Measurements from ENCODE around the gene STX18. TPM values are rescaled to one million over a fixed set of nuclear protein-coding genes. Genes with fewer than 3 reads are reported as not detected.

Gene STX18
- total and polyA plus RNA-seq, 2 of the 13 experiments (the other 11 are each of a cell fraction or from before 2014, with no cell fraction given), result 23.9 to 37.1 TPM

- TF ChIP-seq, protein P1, sequence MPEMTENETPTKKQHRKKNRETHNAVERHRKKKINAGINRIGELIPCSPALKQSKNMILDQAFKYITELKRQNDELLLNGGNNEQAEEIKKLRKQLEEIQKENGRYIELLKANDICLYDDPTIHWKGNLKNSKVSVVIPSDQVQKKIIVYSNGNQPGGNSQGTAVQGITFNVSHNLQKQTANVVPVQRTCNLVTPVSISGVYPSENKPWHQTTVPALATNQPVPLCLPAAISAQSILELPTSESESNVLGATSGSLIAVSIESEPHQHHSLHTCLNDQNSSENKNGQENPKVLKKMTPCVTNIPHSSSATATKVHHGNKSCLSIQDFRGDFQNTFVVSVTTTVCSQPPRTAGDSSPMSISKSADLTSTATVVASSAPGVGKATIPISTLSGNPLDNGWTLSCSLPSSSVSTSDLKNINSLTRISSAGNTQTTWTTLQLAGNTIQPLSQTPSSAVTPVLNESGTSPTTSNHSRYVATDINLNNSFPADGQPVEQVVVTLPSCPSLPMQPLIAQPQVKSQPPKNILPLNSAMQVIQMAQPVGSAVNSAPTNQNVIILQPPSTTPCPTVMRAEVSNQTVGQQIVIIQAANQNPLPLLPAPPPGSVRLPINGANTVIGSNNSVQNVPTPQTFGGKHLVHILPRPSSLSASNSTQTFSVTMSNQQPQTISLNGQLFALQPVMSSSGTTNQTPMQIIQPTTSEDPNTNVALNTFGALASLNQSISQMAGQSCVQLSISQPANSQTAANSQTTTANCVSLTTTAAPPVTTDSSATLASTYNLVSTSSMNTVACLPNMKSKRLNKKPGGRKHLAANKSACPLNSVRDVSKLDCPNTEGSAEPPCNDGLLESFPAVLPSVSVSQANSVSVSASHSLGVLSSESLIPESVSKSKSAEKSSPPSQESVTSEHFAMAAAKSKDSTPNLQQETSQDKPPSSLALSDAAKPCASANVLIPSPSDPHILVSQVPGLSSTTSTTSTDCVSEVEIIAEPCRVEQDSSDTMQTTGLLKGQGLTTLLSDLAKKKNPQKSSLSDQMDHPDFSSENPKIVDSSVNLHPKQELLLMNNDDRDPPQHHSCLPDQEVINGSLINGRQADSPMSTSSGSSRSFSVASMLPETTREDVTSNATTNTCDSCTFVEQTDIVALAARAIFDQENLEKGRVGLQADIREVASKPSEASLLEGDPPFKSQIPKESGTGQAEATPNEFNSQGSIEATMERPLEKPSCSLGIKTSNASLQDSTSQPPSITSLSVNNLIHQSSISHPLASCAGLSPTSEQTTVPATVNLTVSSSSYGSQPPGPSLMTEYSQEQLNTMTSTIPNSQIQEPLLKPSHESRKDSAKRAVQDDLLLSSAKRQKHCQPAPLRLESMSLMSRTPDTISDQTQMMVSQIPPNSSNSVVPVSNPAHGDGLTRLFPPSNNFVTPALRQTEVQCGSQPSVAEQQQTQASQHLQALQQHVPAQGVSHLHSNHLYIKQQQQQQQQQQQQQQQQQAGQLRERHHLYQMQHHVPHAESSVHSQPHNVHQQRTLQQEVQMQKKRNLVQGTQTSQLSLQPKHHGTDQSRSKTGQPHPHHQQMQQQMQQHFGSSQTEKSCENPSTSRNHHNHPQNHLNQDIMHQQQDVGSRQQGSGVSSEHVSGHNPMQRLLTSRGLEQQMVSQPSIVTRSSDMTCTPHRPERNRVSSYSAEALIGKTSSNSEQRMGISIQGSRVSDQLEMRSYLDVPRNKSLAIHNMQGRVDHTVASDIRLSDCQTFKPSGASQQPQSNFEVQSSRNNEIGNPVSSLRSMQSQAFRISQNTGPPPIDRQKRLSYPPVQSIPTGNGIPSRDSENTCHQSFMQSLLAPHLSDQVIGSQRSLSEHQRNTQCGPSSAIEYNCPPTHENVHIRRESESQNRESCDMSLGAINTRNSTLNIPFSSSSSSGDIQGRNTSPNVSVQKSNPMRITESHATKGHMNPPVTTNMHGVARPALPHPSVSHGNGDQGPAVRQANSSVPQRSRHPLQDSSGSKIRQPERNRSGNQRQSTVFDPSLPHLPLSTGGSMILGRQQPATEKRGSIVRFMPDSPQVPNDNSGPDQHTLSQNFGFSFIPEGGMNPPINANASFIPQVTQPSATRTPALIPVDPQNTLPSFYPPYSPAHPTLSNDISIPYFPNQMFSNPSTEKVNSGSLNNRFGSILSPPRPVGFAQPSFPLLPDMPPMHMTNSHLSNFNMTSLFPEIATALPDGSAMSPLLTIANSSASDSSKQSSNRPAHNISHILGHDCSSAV (CRISPR knock-in tag; IDR thresholded peaks at IDR 0.05; ENCODE audit: borderline replicate concordance), result no peak
- no peak for TF ChIP-seq USF2 (IDR thresholded peaks at IDR 0.05; ENCODE audit: low read depth, low read length)
- no peak for TF ChIP-seq USF2 (CRISPR knock-in tag; IDR thresholded peaks at IDR 0.05; ENCODE audit: borderline replicate concordance)
- peak; percentile 90 for TF ChIP-seq GFI1 (CRISPR knock-in tag; IDR thresholded peaks at IDR 0.05; ENCODE audit: borderline replicate concordance)
- TF ChIP-seq ZNF12 (CRISPR knock-in tag; IDR thresholded peaks at IDR 0.05), result no peak
- TF ChIP-seq, protein P2, sequence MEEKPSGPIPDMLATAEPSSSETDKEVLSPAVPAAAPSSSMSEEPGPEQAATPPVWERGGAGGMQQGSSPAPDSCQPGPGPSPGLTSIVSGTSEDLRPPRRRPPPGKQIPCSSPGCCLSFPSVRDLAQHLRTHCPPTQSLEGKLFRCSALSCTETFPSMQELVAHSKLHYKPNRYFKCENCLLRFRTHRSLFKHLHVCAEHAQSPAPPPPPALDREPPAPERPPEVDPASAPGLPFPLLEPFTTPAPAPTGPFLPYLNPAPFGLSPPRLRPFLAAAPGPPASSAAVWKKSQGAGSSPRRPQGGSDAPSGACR (CRISPR knock-in tag; IDR thresholded peaks at IDR 0.05), result no peak
- TF ChIP-seq REST (IDR thresholded peaks at IDR 0.05; ENCODE audit: borderline replicate concordance in 1 of 2, low read depth in 1 of 2, low read length in 2 of 2), result no peak
- TF ChIP-seq ZNF790 (CRISPR knock-in tag; IDR thresholded peaks at IDR 0.05; ENCODE audit: borderline replicate concordance), result no peak
- no peak for TF ChIP-seq NR2F6 (IDR thresholded peaks at IDR 0.05)
- TF ChIP-seq NR2F6 (CRISPR knock-in tag; IDR thresholded peaks at IDR 0.05), result peak; percentile 44; the same call in 1 of the 2 replicates
- no peak for TF ChIP-seq NFE2L1 (CRISPR knock-in tag; IDR thresholded peaks at IDR 0.05; ENCODE audit: borderline replicate concordance)
- no peak for TF ChIP-seq NFYB (CRISPR knock-in tag; IDR thresholded peaks at IDR 0.05)
- no peak for TF ChIP-seq HIVEP1 (CRISPR knock-in tag; IDR thresholded peaks at IDR 0.05)
- no peak for TF ChIP-seq CEBPB (IDR thresholded peaks at IDR 0.05; ENCODE audit: borderline replicate concordance, low read depth, low read length)
- peak; percentile 87 for TF ChIP-seq SAP130 (CRISPR knock-in tag; IDR thresholded peaks at IDR 0.05; ENCODE audit: low read depth)
- no peak for TF ChIP-seq ZNF75D (CRISPR knock-in tag; IDR thresholded peaks at IDR 0.05; ENCODE audit: borderline replicate concordance)
These were observed 80.0 kb downstream of the STX18 start (continued) for GRCh38 chr4:4461850-4462249.

Measured in HepG2 (cell line).